ENCODE measurements around the gene C22orf31.

GRCh38 chr22:29110946-29111345, 49.3 kb upstream of the C22orf31 start:
- TF ChIP-seq POLR2A (IDR thresholded peaks at IDR 0.05) = no peak
- TF ChIP-seq CTCF (IDR thresholded peaks at IDR 0.05) = no peak
